ENCODE data around the gene USH1G.

DNA sequence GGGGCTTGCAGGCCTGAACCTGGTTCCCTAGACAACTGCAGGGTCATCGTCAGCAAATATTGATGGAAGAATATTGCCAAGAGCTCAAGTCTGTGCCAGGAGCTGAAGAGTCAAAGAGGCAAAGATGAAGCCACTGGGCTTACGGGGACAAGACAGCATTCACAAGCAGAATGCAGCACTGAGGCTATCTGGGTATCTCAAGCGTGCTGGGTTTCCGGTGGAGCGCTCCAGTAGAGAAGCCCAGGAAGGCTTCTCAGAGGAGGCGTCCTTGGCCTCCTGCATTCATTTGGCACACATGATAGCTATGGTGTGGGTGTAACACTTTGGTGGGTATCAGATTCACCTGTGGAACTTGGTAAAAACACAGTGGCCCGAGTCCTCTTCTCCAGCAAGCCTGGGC lies 32.5 kb downstream of the USH1G start:
- TF ChIP-seq, protein P1, sequence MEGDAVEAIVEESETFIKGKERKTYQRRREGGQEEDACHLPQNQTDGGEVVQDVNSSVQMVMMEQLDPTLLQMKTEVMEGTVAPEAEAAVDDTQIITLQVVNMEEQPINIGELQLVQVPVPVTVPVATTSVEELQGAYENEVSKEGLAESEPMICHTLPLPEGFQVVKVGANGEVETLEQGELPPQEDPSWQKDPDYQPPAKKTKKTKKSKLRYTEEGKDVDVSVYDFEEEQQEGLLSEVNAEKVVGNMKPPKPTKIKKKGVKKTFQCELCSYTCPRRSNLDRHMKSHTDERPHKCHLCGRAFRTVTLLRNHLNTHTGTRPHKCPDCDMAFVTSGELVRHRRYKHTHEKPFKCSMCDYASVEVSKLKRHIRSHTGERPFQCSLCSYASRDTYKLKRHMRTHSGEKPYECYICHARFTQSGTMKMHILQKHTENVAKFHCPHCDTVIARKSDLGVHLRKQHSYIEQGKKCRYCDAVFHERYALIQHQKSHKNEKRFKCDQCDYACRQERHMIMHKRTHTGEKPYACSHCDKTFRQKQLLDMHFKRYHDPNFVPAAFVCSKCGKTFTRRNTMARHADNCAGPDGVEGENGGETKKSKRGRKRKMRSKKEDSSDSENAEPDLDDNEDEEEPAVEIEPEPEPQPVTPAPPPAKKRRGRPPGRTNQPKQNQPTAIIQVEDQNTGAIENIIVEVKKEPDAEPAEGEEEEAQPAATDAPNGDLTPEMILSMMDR (IDR thresholded peaks at IDR 0.05; ENCODE audit: insufficient read depth, low read length), result no peak
- TF ChIP-seq, protein P2, sequence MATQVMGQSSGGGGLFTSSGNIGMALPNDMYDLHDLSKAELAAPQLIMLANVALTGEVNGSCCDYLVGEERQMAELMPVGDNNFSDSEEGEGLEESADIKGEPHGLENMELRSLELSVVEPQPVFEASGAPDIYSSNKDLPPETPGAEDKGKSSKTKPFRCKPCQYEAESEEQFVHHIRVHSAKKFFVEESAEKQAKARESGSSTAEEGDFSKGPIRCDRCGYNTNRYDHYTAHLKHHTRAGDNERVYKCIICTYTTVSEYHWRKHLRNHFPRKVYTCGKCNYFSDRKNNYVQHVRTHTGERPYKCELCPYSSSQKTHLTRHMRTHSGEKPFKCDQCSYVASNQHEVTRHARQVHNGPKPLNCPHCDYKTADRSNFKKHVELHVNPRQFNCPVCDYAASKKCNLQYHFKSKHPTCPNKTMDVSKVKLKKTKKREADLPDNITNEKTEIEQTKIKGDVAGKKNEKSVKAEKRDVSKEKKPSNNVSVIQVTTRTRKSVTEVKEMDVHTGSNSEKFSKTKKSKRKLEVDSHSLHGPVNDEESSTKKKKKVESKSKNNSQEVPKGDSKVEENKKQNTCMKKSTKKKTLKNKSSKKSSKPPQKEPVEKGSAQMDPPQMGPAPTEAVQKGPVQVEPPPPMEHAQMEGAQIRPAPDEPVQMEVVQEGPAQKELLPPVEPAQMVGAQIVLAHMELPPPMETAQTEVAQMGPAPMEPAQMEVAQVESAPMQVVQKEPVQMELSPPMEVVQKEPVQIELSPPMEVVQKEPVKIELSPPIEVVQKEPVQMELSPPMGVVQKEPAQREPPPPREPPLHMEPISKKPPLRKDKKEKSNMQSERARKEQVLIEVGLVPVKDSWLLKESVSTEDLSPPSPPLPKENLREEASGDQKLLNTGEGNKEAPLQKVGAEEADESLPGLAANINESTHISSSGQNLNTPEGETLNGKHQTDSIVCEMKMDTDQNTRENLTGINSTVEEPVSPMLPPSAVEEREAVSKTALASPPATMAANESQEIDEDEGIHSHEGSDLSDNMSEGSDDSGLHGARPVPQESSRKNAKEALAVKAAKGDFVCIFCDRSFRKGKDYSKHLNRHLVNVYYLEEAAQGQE (IDR thresholded peaks at IDR 0.05; ENCODE audit: insufficient replicate concordance, low read depth), result no peak
